Type B pancreatic cell (in vitro differentiated cells): ENCODE results near the gene ABLIM2. TPM values are rescaled to one million over a fixed set of nuclear protein-coding genes. Genes with fewer than 3 reads are reported as not detected.

ENCODE experiments used
- DNase-seq: peaks from one replicate; pipeline ENCODE4 v3.0.0; 2021; ENCODE audit warnings: mixed read lengths; ENCODE audit not compliant: unreplicated experiment; ENCODE audit errors: extremely low spot score
- H3K27ac Mint-ChIP-seq: 2 replicates; pipeline ENCODE4 v1.8.0; 2021; ENCODE audit warnings: mild to moderate bottlenecking, mixed read lengths
- H3K27me3 Mint-ChIP-seq: 2 replicates; pipeline ENCODE4 v1.8.0; 2021; ENCODE audit warnings: mixed read lengths
- H3K36me3 Mint-ChIP-seq: 2 replicates; pipeline ENCODE4 v1.8.0; 2021; ENCODE audit warnings: mixed read lengths
- H3K4me1 Mint-ChIP-seq: one replicate; pipeline ENCODE4 v1.8.0; 2021; ENCODE audit warnings: mixed read lengths; ENCODE audit not compliant: unreplicated experiment
- H3K4me3 Mint-ChIP-seq: 2 replicates; pipeline ENCODE4 v1.8.0; 2021; ENCODE audit warnings: mild to moderate bottlenecking, mixed read lengths
- H3K9me3 Mint-ChIP-seq: 2 replicates; pipeline ENCODE4 v1.8.0; 2021; ENCODE audit warnings: mixed read lengths
- CTCF ChIP-seq: fragments of 200-600 bp; sonication (generic); conservative IDR thresholded peaks from 2 replicates; pipeline ENCODE4 v1.5.0; 2021; ENCODE audit warnings: antibody characterized with exemption, mild to moderate bottlenecking
- total RNA-seq: library from RNA; stranded (reverse); gene quantifications from 2 replicates; pipeline ENCODE4 v1.2.1, GENCODE V29; 2021; ENCODE audit warnings: low replicate concordance

The ABLIM2 gene
- total RNA-seq, 1 donor from 2014 or later = 2.6 TPM

GRCh38 chr4:7959078-7959477 is 199.5 kb downstream of the ABLIM2 start:
- DNase-seq = no peak
- no peaks in the 10 kb centered on the region for H3K27me3 Mint-ChIP-seq
- peaks cover 24% of the 10 kb centered on the region for H3K4me1 Mint-ChIP-seq
- no peaks in the 10 kb centered on the region for H3K9me3 Mint-ChIP-seq
- H3K4me3 Mint-ChIP-seq = no peak overlapping the region
- peak overlapping the region; percentile 33 for H3K27ac Mint-ChIP-seq
- no peaks in the 10 kb centered on the region for H3K36me3 Mint-ChIP-seq
- TF ChIP-seq CTCF = no peak

- Mint-ChIP-seq H3K27me3 (no peaks in the 10 kb centered on the region), H3K9me3 (peaks cover under 1% of the 10 kb centered on the region), H3K4me1 (peaks cover 17% of the 10 kb centered on the region), H3K27ac (peak overlapping the region; percentile 66), H3K36me3 (no peaks in the 10 kb centered on the region), H3K4me3 (no peak overlapping the region)
- DNase-seq = no peak
- TF ChIP-seq CTCF = no peak
Observed at GRCh38 chr4:7956934-7957656, 201.5 kb downstream of the ABLIM2 start.

- no peak overlapping the region for H3K4me3 Mint-ChIP-seq
- peak overlapping the region; percentile 66 for H3K27ac Mint-ChIP-seq
- peaks cover 5% of the 10 kb centered on the region for H3K9me3 Mint-ChIP-seq
- H3K27me3 Mint-ChIP-seq = no peaks in the 10 kb centered on the region
- peaks cover 17% of the 10 kb centered on the region for H3K4me1 Mint-ChIP-seq
- H3K36me3 Mint-ChIP-seq = no peaks in the 10 kb centered on the region
- TF ChIP-seq CTCF = no peak
- DNase-seq = no peak
Observed at GRCh38 chr4:7956270-7956808, 202.3 kb downstream of the ABLIM2 start.

- Mint-ChIP-seq H3K27me3 (no peaks in the 10 kb centered on the region), H3K9me3 (peaks cover 5% of the 10 kb centered on the region), H3K27ac (no peak overlapping the region), H3K4me3 (no peak overlapping the region), H3K4me1 (peaks cover 10% of the 10 kb centered on the region), H3K36me3 (no peaks in the 10 kb centered on the region)
- no peak for DNase-seq
- no peak for TF ChIP-seq CTCF
Observed at GRCh38 chr4:7955393-7955792, 203.2 kb downstream of the ABLIM2 start.

GRCh38 chr4:7952615-7953014 is 206.0 kb downstream of the ABLIM2 start:
- Mint-ChIP-seq H3K27me3 (peaks cover 3% of the 10 kb centered on the region), H3K4me1 (peaks cover 24% of the 10 kb centered on the region), H3K4me3 (no peak overlapping the region), H3K27ac (no peak overlapping the region), H3K9me3 (peaks cover 5% of the 10 kb centered on the region), H3K36me3 (no peaks in the 10 kb centered on the region)
- no peak for TF ChIP-seq CTCF
- no peak for DNase-seq
